GM03348 (cell line): ENCODE data around the gene URI1.
"Not testable (repeated sequence)": the region's sequence is repeated elsewhere in the genome, so short reads cannot be mapped to it uniquely, and the experiment has no call there.

Experiments used
- DNase-seq: peaks from one replicate; pipeline ENCODE4 v3.0.0; 2012; ENCODE audit warnings: low spot score

The URI1 gene

DNA sequence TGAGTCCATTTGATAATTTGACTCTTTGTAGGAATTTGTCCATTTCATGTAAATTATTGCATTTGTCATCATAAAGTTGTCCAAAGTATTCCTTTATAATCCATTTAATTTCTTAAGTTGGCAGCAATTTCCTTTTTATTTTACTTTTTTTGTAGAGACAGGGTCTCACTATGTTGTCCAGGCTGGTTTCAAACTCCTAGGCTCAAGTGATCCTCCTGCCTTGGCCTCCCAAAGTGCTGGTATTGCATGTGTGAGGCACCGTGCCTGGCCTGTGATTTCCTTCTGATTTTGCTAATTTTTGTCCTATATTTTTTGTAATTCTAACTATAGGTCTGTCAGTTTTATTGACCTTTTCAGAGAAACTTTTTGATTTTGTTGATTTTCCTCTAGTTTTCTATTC lies 84.9 kb downstream of the URI1 start:
- DNase-seq, result no peak

DNA sequence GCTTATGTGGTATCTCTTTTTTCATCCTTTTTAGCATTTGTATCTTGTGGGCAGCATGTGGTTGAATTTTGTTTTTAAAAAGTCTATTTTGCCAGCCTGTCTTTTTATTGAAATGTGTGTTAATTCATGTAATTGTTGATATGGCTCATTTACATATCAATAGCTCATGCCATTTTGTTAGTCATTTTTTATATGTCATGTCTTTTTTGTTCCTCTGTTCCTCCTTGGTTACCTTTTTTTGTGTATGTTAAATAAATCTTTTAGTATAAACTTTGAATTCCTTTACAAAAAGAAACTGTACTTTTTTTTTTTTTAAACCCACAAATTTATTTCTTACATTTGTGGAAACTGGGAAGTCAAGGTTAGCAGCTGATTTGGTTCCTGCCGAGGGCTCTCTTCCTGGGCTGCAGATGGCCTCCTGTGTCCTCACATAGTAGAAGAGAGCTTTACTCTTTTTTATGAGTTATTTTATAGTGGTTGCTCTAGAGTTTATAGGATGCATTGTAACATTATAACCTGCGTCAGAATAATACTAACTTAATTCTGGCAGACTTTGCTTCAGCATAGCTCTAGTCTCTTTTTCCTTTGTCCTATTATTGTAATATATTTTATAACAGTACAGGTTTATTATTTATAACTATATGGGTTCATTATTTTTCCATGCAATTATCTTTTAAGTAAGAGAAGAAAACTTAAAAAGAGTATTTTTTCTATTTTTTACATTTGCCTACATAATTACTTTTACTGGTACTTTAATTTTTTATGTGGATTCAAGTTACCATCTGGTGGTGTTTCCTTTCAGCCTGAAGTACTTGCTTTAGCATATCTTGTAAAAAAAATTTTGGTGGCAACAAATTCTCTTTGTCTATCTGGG lies 86.3 kb downstream of the URI1 start:
- no peak for DNase-seq

DNA sequence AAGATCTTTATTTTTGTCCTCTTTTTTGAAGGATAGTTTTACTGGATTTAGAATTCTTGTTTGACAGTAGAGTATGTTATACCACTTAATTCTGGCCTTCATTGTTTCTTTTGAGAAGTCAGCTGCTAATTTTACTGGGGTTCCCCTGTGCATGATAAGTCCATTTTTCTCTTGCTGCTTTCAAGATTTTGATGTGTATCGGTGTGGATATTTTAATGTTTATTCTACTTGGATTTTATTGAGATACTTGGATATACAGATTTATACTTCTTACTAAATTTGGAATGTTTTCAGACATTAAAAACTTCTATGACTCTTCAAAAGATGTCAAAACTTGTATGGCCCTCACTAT lies 86.9 kb downstream of the URI1 start:
- DNase-seq, result no peak

DNA sequence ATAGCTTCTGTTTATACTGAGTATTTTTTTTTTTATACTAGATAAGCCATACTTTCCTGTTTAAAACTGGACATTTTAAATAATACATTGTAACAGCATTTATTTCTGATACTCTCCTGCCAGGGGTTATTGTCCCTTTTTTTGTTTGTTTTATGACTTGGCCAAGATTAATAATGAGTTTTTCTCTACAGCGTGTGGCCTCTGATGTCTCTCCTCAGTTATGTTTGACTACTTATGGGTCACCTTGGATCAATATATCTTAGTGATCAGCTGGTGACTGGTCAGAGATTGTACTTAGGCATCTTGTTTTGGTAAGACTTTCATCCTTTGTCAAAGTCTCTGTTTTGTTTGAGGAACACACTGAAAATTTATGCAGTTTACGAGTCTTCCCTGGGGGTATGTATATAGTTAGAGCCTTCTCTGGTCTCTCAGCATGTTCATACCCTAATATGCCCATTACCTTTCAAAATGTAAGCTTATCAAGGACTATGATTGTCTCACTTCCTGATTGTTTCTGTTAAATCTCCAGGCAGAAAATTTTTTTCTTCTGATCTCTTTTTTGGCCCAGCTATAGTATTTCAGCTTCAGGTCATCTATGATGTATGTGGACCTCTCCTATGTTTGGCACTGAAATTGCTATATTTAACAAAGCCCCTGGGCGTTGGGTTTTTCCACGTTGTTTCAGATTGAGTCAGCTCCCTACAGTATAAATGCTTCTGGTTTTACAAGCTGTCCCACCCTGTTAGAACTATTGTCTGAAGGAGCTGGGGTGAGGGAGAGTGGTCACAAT lies 87.9 kb downstream of the URI1 start:
- no peak for DNase-seq

GRCh38 chr19:30034321-30034720 lies 92.3 kb downstream of the URI1 start:
- no peak for DNase-seq

DNA sequence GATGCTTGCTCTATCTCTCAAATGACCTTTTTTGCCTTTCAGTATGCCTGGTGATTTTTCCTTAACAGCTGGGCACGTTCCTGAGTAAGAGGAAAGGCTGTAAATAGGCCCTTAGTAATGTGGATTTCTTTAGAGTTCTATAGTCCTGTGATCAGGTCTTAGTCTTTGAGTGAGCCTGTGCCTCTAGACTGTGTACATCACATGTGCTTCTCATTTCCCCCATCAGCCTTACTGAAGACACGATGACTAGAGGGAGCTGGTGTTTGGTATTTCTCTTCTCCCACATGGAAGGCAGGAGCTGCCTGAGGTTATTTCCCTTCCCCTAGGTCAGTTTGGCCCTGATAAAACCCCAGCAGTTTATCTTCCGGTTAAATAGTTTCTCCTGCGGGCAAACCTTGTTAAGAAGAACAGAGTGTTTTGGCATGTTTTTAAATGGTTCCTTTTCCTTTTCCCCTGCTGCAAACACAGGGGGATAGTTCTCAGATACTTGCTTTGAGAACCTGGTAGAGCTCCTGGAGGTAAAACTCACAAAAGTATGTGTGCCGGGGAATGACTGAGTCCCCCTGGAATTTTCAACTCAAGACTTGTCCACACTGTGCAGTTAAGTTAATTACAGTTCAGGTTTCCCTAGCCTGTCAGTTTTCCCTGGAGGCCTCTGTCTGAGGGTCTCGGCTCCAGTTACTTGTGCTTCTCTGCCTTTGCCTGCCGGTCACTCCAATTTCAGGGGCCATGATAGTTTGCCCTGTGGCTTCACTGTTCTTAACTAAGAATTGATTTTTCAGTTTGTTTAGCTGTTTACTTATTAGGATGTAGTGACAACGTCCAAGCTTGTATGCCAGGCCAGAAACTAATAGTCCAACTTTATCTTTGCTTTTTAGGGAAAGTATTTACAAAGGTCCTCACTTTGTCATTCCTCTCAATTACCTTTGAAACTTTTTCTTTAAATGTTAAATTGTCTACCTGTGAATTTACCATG lies 94.4 kb downstream of the URI1 start:
- DNase-seq, result no peak

DNA sequence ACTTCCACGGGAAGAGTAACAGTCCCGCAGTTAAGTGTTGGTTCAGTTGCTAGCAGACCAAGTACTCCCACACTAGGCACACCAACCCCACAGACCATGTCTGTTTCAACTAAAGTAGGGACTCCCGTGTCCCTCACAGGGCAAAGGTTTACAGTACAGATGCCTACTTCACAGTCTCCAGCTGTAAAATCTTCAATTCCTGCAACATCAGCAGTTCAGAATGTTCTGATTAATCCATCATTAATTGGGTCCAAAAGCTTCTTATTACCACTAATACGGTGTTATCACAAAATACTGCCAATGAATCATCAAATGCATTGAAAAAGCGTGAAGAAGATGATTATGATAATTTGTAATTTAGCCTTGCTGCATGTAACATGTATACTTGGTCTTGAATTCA lies 95.8 kb downstream of the URI1 start:
- no peak for DNase-seq

GRCh38 chr19:30041931-30042330 lies 99.9 kb downstream of the URI1 start:
- not testable (repeated sequence) for DNase-seq

- DNase-seq, result not testable (repeated sequence)
Observed at GRCh38 chr19:30043008-30043407, 101.0 kb downstream of the URI1 start.

DNA sequence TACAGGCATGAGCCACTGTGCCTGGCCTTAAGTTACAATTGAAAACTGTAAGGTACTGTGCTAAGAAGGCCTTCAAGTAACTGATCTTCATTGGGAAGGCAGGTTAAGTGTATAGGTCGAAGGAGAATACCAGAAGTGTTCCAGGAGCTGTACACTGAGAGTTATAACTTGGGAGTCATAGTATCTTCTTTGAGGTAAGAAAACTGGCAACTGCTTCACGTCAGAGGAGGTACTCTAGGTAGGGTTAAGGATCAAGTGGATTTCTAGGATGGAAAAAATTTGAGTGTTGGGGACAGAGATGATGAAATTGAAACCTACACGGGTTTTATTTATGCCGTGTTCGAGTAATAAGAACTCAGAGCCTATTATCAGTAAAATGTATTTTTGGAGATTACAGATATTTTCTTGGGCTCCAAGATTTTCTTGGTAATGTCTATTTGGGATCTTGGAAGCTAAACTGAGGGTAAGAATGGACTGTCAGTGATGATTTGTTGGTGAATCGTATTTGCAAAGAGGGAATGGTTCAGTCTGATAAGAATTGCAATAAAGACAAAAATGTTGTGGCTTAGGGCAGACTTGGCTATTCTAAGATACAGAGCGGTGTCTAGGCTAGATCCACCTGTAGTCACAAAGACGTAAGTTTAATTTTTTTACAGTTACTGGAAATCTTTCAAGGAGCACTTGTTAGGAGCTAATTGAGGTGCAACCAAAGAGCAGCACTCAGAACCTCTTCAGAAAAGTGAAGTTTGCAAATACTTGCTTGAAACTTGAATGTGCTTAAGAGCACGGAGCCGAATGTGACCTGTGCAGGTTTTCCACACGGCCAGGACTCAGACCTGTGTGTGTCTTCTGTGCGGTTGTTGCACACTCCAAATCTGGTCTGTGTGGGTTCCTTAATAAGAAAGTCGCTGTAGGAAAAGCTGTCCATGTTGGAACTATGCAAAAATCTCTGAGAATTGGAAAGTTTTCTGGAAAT lies 102.5 kb downstream of the URI1 start:
- DNase-seq, result no peak

- no peak for DNase-seq
Observed at GRCh38 chr19:30046522-30046921, 104.5 kb downstream of the URI1 start.

- no peak for DNase-seq
Observed at GRCh38 chr19:30047432-30047831, 105.4 kb downstream of the URI1 start.

DNA sequence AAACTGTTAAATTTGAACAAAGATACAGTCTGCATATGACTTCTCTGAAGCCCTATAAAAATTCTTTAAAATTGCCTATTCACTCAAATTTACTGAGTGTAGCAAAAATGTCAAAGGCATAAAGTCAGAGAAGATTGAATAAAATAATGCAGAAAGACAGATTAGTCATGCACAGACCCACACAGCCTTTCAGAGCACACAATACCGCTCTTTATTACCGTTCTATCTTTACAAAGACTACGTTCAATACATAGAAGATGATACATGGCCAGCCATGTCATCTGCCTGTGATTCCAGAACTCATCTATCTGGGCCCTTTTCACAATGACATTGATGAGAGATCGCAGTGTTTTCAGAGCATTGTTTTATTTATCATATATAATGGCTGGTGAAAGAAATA lies 107.2 kb downstream of the URI1 start:
- DNase-seq, result no peak

DNA sequence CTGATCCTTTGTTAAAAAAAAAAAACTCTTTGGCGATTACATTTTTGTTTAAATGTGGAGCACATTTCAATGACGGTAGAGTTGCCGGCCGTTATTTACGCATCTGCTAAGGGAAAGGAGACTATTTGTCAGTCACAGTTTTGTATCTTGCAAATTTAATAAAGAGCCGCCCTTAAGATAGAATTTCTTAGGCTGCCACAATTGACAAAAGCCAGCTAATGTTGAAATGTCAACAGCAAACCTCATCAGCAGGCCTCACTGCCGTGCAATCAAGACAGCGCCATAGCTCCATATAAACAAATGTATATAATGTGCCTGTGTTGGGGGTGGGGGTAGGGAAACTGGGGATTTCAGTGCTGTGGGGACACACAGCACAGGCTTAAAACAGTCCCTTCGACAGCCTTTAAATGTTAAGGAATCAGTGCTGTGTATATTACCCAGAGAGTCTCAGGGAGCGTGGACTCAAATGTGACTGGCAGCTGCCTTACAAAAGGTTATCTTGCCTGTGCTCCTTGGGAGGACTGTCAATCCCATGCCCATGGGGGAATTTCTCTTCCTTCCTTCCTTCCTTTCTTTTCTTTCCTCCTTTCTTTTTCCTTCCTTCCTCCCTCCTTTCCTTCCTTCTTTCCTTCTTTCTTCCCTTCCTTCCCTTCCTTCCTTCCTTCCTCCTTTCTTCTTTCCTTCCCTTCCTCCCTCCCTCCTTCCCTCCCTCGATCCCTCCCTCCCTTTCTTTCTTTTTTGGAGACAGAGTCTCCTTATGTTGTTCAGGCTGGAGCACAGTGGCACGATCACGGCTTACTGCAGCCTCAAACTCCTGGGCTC lies 108.0 kb downstream of the URI1 start:
- no peak for DNase-seq

GRCh38 chr19:30052122-30053075 lies 110.4 kb downstream of the URI1 start:
- DNase-seq, result no peak

GRCh38 chr19:30053558-30053957 lies 111.5 kb downstream of the URI1 start:
- DNase-seq, result no peak

- no peak for DNase-seq
Observed at GRCh38 chr19:30054210-30054609, 112.2 kb downstream of the URI1 start.

DNA sequence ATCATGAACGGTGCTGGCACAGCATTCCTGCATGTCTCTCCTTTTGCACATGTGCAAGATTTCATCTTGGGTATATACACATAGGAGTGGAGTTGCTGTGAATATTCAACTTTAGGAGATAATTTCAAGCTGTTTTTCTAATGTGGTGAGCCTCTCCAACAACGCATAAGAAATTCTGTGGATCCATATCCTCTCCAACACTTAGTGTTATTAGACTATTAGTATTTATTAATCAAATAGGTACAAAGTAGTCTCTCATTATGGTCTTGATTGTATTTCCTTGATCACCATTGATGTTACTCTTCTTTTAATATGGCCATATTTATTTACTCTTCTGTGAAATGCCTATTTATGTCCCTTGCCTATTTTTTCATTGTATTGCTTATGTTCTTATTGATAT lies 114.5 kb downstream of the URI1 start:
- no peak for DNase-seq
